Measurements from ENCODE around the gene TMEM271. TPM values are rescaled to one million over a fixed set of nuclear protein-coding genes. Genes with fewer than 3 reads are reported as not detected.

TMEM271 gene, protein sequence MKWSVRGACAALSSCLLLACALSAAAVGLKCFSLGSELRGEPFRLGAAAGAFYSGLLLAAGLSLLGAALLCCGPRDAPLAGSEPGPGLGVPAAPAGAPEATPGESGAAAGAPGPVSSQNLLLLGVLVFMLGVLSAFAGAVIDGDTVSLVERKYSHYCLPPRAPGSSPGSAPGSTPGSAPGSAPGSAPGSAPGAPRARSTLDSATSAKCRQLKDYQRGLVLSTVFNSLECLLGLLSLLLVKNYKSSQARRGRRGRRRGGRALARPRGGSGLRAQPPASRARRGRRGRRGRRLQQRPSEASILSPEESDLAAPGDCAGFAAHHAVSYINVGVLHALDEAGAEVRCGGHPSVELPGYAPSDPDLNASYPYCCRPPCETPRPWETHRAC
- total RNA-seq: not detected
- long read RNA-seq: 0 reads

DNA sequence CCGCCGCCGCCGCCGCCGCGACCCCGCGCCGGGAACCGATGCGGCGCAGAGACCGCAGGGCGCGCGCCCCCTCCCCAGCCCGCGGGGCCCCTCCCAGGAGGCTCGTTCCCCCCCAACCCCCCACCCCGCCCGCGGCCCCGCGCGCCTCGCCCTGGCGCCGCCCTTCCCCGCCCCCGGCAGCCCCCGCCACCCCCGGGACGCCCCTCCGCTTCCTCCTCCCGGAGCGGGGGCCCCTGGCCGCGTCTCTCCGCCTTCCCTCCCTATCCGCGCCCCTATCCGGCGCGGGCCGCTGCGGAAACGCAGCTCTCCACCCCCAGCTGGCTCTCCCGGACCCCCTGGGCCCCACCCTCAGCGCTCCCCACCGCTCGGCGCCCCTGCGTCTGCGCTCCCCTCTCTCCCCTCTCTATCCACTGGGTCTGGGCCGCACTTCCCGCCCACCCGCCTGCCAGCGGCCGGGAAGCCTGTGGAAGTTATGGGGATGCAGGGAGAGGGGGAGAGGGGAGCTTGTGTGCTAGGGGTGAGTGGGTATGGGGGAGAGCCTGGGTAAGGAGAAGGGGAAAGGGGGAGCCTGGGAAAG lies at the start of gene TMEM271:
Gene TMEM271, minus strand, starts transcription at position 51 of the 577 bp plus-strand sequence. CDS start 233 bp downstream, outside the sequence.
- H3K4me1 ChIP-seq: peaks cover 17% of the 10 kb centered on the region
- intact Hi-C loops (cut with micrococcal nuclease): no loop called here
- peak within 1 kb of the TSS; percentile 30 for H3K4me3 ChIP-seq
- no peak for TF ChIP-seq CTCF (IDR thresholded peaks at IDR 0.05; ENCODE audit: borderline replicate concordance)
- no peaks in the 10 kb centered on the region for H3K9me3 ChIP-seq (replicated peaks)
- H3K36me3 ChIP-seq: no peaks in the 10 kb centered on the region
- no peak within 1 kb of the TSS for H3K27ac ChIP-seq (replicated peaks)
- peaks cover 95% of the 10 kb centered on the region for H3K27me3 ChIP-seq (ENCODE audit: low read depth)
- DNase-seq: no peak

DNA sequence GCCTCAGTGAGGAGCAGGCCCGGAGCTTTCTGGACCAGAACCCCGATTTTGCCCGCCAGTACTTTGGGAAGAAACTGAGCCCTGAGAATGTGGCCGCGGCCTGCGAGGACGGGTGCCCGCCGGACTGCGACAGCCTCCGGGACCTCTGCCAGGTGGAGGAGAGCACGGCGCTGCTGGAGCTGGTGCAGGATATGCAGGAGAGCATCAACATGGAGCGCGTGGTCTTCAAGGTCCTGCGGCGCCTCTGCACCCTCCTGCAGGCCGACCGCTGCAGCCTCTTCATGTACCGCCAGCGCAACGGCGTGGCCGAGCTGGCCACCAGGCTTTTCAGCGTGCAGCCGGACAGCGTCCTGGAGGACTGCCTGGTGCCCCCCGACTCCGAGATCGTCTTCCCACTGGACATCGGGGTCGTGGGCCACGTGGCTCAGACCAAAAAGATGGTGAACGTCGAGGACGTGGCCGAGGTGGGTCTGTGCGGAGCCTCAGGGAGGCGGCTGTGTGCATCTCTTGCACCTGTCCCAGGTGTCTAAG lies 49.6 kb upstream of the TMEM271 start:
- Histone ChIP-seq H3K4me3 (no peak overlapping the region), H3K27me3 (ENCODE audit: low read depth) (peaks cover 79% of the 10 kb centered on the region), H3K27ac (replicated peaks) (no peak overlapping the region), H3K9me3 (replicated peaks) (no peaks in the 10 kb centered on the region), H3K36me3 (no peaks in the 10 kb centered on the region), H3K4me1 (no peaks in the 10 kb centered on the region)
- no peak for TF ChIP-seq CTCF (IDR thresholded peaks at IDR 0.05; ENCODE audit: borderline replicate concordance)
- intact Hi-C loops (cut with micrococcal nuclease): no loop called here
- peak; percentile 12 for DNase-seq

DNA sequence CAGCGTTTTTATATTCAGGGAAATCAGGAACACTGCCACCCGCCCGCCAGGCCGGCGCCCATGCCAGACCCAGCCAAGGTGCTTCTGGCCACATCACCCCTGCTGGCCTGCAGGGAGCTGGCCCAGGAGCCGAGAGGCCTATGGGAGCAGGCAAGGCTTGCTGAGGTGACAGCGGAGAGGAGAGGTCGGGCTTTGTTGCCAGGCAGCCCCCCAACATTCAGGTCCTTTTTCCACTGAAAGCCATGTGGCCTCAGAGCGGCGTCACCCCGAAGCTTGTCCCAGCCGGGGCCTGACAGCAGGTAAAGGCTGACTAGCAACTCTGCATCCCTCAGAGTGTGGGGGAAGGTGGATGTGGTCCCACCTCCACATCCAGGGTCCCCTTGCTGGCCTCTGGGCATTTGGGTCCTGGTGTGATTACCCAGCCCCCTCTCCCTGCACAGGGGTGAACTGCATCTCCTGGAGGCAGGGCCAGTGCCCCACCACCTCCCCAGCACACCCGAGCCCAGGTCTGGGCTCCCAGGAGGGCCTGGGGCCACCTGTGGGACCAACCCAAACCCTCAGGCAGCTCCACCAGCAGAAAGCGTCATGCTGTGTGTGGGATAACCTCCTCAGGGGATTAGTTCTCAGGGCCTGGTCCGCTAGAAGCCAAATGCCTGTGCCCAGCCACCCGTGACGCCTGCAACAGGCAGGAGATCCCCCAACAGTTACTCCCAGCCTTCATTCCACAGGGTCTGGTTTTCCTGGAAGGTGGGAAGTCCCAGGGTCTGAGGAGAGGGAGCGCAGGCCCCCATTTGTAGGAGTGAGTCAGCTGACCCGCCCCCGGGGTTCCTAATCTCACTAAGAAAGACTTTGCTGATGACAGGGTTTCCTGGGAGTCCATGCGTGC lies 48.9 kb upstream of the TMEM271 start, which contains the start of gene PDE6B:
Gene PDE6B, plus strand, starts transcription at position 869 of the 886 bp plus-strand sequence. CDS start 54 bp downstream, outside the sequence.
- no peak for TF ChIP-seq CTCF (IDR thresholded peaks at IDR 0.05; ENCODE audit: borderline replicate concordance)
- no peak within 1 kb of the TSS for H3K4me3 ChIP-seq
- intact Hi-C loops (cut with micrococcal nuclease): no loop called here
- H3K9me3 ChIP-seq (replicated peaks): no peaks in the 10 kb centered on the region
- DNase-seq: no peak
- H3K27ac ChIP-seq (replicated peaks): no peak within 1 kb of the TSS
- no peaks in the 10 kb centered on the region for H3K4me1 ChIP-seq
- H3K36me3 ChIP-seq: no peaks in the 10 kb centered on the region
- H3K27me3 ChIP-seq (ENCODE audit: low read depth): peaks cover 80% of the 10 kb centered on the region

- TF ChIP-seq CTCF (IDR thresholded peaks at IDR 0.05; ENCODE audit: borderline replicate concordance): no peak
- Histone ChIP-seq H3K4me1 (no peaks in the 10 kb centered on the region), H3K4me3 (no peak overlapping the region), H3K9me3 (replicated peaks) (no peaks in the 10 kb centered on the region), H3K27ac (replicated peaks) (no peak overlapping the region), H3K27me3 (ENCODE audit: low read depth) (peaks cover 79% of the 10 kb centered on the region), H3K36me3 (no peaks in the 10 kb centered on the region)
- DNase-seq: no peak
- intact Hi-C loops (cut with micrococcal nuclease): no loop called here
Observed at GRCh38 chr4:623914-624566, 47.9 kb upstream of the TMEM271 start.

All from left ventricle myocardium inferior (tissue), 1 donor.